SK-N-MC (cell line): ENCODE results near the gene RGS6.

ENCODE experiments used
- EZH2 ChIP-seq: fragments of 200-600 bp; sonication (generic); IDR thresholded peaks from one replicate; pipeline ENCODE4 v1.6.1; 2017; ENCODE audit warnings: antibody characterized with exemption
- FOXP2 ChIP-seq: optimal IDR thresholded peaks from 2 replicates; pipeline ENCODE3; 2011; ENCODE audit warnings: mild to moderate bottlenecking, moderate library complexity; ENCODE audit not compliant: insufficient read depth; ENCODE audit errors: extremely low read length, control extremely low read depth
- POLR2AphosphoS5 ChIP-seq: IDR thresholded peaks from 2 replicates; pipeline ENCODE4 v1.6.1; 2012; ENCODE audit warnings: mild to moderate bottlenecking, low read depth, low read length, borderline replicate concordance

DNA sequence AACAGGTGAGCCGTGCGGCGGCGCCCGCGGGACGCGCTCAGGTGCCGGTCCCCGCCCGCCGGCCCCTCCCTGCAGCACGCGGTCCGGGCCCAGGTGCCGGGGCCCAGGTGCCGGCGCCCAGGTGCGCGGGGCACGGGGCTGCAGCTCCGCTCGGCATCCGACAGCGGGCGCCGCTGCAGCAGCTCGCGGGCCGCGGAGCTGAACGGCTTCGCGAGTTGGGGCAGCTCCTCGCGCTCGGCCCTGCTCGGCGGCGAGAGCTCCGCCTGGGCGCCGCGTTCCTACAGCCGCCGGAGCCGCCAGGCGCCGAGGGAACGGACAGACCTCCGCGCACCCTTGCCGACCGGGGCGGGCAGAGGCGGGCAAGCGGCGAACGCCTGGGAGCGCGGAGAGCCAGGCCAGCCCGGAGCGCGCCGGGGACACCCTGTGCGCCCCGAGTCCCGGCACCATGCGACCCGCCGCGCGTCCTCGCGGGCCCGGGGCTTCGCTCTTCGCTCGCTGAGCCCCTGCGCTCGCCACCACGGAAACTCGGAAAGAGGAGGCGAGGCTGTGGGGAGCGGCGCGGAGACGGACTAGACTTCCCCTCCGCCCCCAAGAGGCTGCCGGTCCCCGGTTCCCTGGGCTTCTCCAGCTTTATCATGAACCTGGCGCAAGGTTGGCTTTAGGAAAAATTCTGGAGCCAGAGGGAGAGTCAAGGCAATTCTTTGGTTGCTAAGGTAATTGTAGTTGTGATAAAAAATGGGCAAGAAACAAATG, at the start of gene RGS6:
- TF ChIP-seq EZH2 (no peak), FOXP2 (no peak), POLR2AphosphoS5 (no peak)
